HG02588 (cell line): ENCODE data around the gene KIAA1549.

ENCODE experiments used
- ATAC-seq: cut with Tn5 transposase; IDR thresholded peaks from one replicate; pipeline ENCODE4 v1.9.1; 2021; ENCODE audit warnings: mild to moderate bottlenecking, moderate library complexity; ENCODE audit not compliant: unreplicated experiment

The KIAA1549 gene

GRCh38 chr7:138911007-138911406 is 70.2 kb downstream of the KIAA1549 start:
- ATAC-seq = no peak

DNA sequence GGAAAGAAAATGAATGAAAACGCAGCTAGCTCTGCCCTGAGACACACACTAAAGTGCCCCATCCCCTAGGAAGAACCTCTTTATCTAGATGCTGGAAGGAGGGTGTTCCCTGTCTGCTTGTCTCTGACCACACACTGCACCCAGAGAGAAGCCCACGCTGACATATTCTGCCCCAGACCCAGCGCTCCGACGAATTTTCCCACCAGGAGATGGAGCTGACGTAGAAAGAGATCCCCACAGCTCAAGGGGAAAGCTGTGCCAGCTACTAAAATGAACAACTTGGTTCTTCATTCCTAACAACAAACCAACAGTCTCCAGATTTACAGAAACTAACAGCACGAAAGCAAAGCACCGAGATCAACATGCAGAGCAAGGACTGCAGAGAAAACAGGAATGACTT is 73.3 kb downstream of the KIAA1549 start:
- no peak for ATAC-seq

DNA sequence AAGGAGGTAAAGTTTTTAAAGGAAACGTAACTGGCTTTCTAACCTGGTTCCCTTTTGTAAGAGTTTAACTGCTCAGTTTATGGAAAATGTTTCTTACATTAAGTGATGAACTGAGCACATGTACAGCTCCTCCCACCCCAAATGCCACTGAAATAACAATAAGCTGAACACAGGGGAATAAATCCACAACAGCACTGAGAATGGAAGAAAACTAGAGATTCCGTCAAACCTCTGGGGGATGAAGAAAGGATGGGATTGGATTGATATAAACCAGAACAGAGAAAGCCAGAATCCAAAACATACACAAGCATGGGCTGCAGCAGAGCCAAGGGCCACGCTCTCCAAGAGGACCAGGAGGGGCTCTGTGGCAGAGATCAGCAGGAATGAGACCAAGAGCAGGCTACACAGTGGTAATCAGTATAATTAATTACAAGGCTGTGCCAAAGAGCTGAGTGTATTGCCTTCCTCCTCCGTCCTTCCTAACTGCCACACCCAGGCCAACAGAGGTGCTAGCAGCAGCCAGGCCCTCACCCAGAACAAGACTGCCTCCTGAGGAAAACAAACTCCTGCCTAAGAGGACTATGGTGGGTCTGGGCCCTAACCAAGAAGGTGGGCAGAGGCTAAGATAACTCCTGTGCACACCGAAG is 73.9 kb downstream of the KIAA1549 start:
- no peak for ATAC-seq

GRCh38 chr7:138903859-138904435 is 77.2 kb downstream of the KIAA1549 start:
- ATAC-seq = no peak

DNA sequence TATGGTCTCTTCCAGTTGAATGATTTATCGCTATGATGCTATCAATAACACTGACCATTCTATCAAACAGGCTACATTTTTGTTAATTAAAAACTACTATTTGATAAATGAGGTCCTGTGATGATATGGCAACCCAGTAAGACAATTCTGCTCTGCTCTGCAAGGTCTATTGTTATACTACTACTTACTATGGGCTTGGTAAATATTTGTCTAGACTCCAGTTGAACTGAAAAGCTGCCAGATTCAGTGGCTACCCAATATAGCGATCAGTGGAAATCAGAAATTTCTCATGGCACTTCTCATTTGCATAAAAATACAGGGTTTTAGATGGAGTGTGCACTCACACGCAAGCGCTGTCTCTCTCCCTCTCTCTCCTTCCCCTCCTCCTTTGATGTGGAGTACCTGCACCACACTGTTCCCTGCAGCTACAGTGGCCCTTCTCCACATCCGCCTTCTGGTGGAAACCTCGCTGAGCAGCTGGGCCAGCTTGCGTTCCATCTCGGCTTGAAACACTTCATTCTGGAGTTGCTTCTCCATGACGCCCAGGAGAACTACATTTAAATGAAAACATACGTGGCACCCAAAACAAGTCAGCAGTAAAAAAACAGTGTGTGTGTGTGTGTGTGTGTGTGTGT is 77.9 kb downstream of the KIAA1549 start:
- no peak for ATAC-seq

GRCh38 chr7:138902161-138902560 is 79.0 kb downstream of the KIAA1549 start:
- ATAC-seq = no peak

DNA sequence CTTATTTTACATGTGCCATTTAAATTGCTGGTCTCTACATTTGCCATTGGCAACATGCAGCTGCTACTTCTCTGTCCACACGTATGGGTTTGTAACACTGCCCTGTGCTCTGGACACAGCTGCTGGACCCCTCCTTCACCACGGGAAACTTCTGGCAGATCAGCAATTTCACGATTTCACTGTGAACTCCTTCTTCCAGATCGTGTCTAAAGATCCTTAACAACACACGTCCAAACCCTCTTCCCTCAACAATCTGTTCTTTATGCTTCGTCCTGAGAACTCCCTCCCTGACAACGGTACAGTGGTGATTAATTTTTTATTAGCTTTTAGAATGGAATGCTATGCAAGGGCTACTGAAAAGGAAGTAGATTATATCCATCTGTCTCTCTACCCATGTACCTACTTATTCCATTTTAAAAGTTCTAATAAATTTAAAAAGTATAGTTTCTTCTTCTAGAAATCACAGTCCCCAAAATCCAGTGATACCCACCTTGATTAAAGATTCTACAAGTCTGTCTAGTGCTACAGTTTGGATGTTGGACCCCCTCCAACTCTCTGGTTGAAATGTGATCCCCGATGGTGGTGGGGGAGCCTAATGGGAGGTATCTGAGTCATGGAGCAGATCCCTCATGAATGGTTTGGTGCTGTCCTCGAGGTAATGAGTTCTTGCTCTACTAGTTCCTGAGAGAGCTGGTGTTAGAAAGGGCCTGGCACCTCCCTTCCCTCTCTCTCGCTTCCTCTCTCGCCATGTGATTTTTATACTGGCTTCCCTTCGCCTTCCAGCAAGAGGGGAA is 81.0 kb downstream of the KIAA1549 start:
- no peak for ATAC-seq

DNA sequence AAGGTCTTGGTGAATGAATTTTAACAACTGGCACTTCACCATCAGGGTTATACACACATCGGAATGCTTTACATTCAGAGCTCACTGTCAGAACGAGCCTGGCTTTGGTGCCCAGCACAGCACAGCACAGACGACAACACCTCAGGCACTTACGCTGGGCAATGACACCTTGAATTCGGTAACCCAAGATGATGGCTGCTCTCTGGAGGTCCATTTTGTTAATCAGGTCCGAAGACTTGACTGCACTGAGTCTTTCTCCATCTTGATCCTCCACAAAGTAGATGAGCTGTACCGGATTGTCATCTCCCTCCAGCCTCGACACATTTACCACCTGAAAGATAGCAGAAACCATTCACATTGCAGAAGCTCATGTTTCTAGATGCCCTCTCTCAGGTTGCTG is 82.4 kb downstream of the KIAA1549 start:
- no peak for ATAC-seq

DNA sequence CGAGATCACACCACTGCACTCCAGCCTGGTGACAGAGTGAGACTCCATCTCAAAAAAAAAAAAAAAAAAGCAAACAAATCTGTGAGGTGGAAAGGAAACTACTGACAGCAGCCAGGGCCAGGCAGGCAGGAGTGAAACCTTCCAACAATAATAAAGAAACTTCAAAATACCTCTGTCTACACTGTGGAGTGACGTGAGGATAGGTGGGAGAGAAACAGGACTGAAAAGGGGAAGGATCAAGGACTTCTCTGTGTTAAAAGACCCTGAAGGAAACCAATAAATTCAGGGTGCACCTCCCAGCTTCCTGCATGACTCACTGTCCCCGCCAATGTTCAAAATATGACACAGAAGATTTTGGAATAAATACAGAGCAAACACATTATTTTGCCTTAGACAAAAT is 82.9 kb downstream of the KIAA1549 start:
- no peak for ATAC-seq

DNA sequence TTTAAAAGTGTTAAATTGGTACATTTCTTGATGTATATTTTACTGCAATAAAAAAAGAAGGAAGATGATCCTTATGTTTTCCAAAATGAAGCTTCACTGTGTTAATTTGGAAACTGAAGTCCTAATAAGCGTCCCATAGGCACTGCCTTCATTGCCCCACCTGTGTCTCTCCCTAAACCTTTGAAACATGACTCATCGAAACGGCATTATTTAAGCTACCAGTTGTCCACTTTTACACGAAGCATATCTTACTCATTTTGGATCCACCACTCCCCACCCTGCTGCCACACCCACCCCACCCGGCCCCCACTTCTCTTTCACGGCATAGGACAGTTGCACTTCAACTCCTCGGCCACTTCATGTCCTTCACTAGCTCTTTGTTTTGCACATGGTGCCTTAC is 85.5 kb downstream of the KIAA1549 start:
- no peak for ATAC-seq

GRCh38 chr7:138893258-138893657 is 87.9 kb downstream of the KIAA1549 start:
- no peak for ATAC-seq

DNA sequence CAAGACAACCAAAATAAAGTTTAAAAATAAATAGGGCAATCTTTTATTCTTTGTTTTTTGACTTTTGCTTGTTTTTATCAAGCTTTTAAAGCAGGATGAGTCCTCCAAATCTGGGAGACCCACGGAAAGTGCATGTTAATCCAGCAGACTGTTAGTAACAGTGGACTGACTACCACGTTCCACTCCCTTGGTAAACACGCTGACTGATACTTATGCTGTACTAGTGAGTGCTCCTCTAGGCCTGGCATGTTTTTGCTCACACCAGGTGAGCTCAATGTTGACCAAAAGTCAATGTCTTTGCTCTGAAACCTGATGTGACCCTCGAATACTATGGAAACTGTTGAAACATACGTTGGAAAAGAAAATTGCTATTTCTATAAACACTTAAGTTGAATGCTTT is 88.4 kb downstream of the KIAA1549 start:
- ATAC-seq = no peak

GRCh38 chr7:138892006-138892630 is 89.1 kb downstream of the KIAA1549 start:
- no peak for ATAC-seq

DNA sequence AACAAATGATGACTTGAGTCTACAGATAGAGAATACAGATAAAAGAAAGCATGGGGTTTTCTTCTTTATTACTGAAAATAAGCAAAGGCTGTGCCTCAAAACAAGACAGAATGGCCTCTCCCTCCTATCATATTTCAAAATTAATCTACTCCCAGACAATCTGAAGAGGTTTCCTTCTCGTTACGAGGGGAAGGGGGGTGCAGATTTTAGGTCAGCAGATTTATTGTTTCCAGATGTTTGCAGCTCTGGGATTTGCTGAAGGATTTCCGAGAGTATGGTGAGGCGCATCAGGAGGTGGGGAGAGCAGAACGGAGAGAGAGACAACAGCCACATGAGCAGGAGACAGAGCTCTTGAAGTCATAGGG is 89.8 kb downstream of the KIAA1549 start:
- ATAC-seq = no peak

DNA sequence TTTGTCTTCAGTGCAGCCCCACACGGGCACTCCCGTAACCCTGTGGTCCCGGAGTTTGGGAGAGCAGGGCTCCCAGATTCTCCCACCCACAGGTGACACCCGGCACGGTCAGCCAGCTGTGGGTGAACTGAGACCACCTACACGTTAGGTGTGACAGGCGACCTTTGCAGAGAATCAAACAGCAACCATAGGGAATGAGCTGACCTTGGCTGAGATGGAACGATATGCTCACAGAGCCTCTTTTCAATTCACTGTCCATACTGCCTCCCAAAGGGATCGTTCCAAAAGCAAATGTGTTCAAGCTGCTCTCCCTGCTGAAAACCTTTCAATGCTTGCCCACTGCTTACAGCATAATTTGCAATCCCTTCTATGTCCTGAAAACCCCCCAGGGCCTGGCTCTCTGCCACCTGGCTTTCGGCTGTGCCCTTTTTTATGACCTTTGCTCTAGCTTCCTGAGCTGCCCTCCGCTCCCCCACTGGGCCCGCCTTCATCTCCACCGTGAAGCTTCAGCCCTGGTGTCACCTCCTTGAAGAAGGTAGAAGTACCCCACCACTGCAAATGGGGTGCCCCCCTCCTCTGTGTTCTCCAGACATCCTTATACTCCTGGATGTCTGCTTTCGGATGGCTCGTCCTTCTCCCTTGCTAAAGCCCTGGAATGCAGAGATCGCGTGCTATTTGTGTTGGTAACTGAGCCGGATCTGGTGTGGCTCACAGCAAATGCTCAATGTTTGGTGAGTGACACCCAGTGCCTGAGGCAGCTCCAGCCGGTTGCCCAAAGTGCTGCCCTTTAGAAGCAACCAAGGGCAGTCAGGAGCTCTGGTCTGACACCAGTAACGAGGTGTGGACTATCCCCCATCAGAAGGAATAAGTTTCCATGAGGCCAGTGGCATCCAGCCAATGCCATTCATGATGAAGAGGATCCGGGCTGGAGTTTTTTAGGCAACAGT is 90.4 kb downstream of the KIAA1549 start:
- ATAC-seq = no peak

GRCh38 chr7:138889582-138890498 is 91.3 kb downstream of the KIAA1549 start:
- ATAC-seq = no peak

- ATAC-seq = no peak
Observed at GRCh38 chr7:138887872-138888656, 93.1 kb downstream of the KIAA1549 start.

DNA sequence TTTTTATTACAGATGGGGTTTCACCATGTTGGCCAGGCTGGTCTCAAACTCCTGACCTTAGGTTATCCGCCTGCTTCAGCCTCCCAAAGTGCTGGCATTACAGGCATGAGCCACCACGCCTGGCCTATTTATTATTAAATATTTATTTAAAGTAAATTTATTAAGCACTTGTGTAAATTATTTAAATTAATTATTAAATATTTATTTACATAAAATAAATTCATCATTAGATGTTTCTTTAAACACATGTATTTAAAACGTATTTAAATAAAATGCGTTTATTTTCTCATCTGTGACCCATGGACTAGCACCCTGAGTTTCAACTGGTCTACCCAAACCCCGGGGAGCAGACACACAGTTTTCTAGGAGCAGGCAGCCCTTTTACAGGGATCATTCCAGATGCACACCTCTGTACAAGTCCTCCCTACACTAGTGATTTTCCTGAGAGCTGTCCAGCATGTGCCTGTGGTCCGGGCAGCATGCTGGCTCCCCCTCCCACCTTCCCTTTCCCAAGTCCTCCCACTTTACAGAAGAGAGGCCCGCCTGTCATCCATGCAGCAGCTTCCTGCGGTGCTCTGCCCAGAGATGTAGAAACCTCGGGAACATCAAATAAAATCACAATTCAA is 94.0 kb downstream of the KIAA1549 start:
- no peak for ATAC-seq
